Activated naive CD8-positive, alpha-beta T cell treated with anti-CD3 and anti-CD28 coated beads, Interleukin-2, amount 10 ng/mL, durations not matched to agents 7 days and 5 days (primary cell): Measurements from ENCODE around the gene SIKE1. TPM values are rescaled to one million over a fixed set of nuclear protein-coding genes. Genes with fewer than 3 reads are reported as not detected.
"Not testable (repeated sequence)": the region's sequence is repeated elsewhere in the genome, so short reads cannot be mapped to it uniquely, and the experiment has no call there.

ENCODE experiments used
- ATAC-seq: fragments of 150-1000 bp; cut with Tn5 transposase; one replicate; pipeline ENCODE4 v1.10.0; 2021; ENCODE audit warnings: low read depth, moderate library complexity
- POLR2A ChIA-PET: fragments of 350-600 bp; sonication (Branson Sonifier 250); formaldehyde crosslinking; loops from one replicate; lab custom pipeline; 2021; ENCODE audit warnings: antibody characterized with exemption; lab: Charles Lee
- DNase-seq: peaks from one replicate; pipeline ENCODE4 v3.0.0; 2021
- H3K27ac Mint-ChIP-seq: one replicate; pipeline ENCODE4 v1.8.0; 2022; ENCODE audit warnings: mild to moderate bottlenecking, mixed read lengths
- H3K27me3 Mint-ChIP-seq: one replicate; pipeline ENCODE4 v1.8.0; 2022; ENCODE audit warnings: mild to moderate bottlenecking, moderate library complexity, mixed read lengths
- H3K36me3 Mint-ChIP-seq: one replicate; pipeline ENCODE4 v1.8.0; 2021; ENCODE audit warnings: mild to moderate bottlenecking, mixed read lengths
- H3K4me1 Mint-ChIP-seq: one replicate; pipeline ENCODE4 v1.8.0; 2021; ENCODE audit warnings: mixed read lengths
- H3K4me3 Mint-ChIP-seq: one replicate; pipeline ENCODE4 v1.8.0; 2022; ENCODE audit warnings: mild to moderate bottlenecking, moderate library complexity, mixed read lengths
- H3K9me3 Mint-ChIP-seq: one replicate; pipeline ENCODE4 v1.8.0; 2021; ENCODE audit warnings: mixed read lengths
- total RNA-seq, 2 experiments: library from RNA; stranded (reverse); gene quantifications; one replicate each; pipeline ENCODE4 v1.2.3, GENCODE V29; 2021

SIKE1 gene
- 10 to 100 TPM; 64.9 to 72.7 TPM for total RNA-seq

DNA sequence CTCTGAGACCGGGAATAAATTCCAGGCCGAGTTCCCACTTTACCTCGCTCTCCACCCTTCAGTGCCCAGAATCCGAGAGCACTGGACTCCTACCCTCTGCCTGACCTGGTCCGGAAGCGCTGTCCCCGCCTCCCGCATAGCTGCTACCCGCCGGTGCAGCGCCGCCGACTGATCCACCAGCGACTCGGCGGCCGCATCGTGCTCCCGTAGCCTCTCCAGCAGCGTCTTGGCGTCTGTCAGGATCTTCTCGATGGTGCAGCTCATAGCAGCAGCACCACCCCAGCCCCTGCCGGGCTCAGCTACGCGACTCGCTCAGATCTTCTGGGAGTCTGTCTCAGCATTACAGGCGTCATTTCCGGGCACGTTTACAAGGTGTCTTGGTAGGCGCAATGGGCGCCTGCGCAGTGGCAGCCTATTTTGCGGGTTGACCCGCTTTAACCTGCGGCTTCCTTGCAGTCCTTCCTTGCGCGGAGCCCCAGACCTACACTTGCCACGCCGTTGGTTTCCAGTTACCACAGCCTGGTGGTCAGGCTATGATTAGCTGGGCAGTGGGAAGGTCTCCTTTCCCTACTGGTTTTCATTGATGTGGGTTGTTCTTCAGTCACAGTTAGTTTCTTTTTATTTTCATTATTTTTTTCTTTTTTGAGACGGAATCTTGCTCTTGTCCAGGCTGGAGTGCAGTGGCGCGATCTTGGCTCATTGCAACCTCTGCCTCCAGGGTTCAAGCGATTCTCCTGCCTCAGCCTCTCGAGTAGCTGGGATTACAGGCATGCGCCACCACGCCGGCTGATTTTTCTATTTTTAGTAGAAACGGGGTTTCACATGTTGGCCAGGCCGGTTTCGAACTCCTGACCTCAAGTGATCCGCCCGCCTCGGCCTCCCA lies at the start of gene SIKE1:
Gene SIKE1 (minus strand): TSS at position 342 of the 883 bp plus-strand sequence. CDS start 78 bp downstream, at position 264.
- peak within 1 kb of the TSS; percentile 100 for H3K27ac Mint-ChIP-seq
- peaks cover 15% of the 10 kb centered on the region for H3K36me3 Mint-ChIP-seq
- ATAC-seq: peak; percentile 99
- H3K4me1 Mint-ChIP-seq: peaks cover 19% of the 10 kb centered on the region
- DNase-seq: peak; percentile 90
- peak within 1 kb of the TSS; percentile 100 for H3K4me3 Mint-ChIP-seq
- H3K27me3 Mint-ChIP-seq: peaks cover 17% of the 10 kb centered on the region
- POLR2A ChIA-PET: interaction anchor here (0.7 to 2.4 kb wide), 4 partner anchors 23 to 320 kb away, joined by 4 to 12 read pairs (median 9); partner anchors contain the start of genes CSDE1 and NRAS
- peaks cover 1% of the 10 kb centered on the region for H3K9me3 Mint-ChIP-seq

GRCh38 chr1:114830075-114830474 lies 49.6 kb upstream of the SIKE1 start:
- H3K4me1 Mint-ChIP-seq, H3K27me3 Mint-ChIP-seq, POLR2A ChIA-PET, H3K36me3 Mint-ChIP-seq, H3K4me3 Mint-ChIP-seq, H3K9me3 Mint-ChIP-seq, H3K27ac Mint-ChIP-seq, ATAC-seq, DNase-seq: not testable (repeated sequence)

- DNase-seq (no peak), ATAC-seq (no peak)
- POLR2A ChIA-PET: no interaction called here
- Mint-ChIP-seq H3K36me3 (no peaks in the 10 kb centered on the region), H3K4me1 (peaks cover 3% of the 10 kb centered on the region), H3K9me3 (peaks cover 8% of the 10 kb centered on the region), H3K27ac (no peak overlapping the region), H3K4me3 (no peak overlapping the region), H3K27me3 (peaks cover 4% of the 10 kb centered on the region)
These were observed 47.8 kb upstream of the SIKE1 start for GRCh38 chr1:114828251-114828650.

DNA sequence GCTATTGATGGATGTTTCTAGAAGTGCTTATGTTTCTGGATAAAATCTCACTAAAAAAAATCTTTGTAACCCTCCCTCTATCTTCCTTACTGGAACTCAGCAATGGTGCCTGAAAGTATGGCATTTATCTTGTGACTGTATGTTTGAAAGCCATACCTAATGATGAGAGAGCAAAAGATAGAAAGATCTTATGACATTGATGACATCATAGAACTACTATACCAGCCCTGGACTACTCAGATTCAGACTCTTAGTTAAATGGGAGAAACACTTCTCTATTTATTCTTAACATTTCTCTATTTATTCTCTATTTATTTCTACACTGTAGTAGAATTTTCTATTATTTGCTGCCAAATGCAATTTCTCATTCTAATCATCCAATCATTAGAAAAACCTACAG lies 41.5 kb upstream of the SIKE1 start:
- ATAC-seq (no peak), DNase-seq (no peak)
- POLR2A ChIA-PET: no interaction called here
- Mint-ChIP-seq H3K9me3 (peaks cover 17% of the 10 kb centered on the region), H3K36me3 (no peaks in the 10 kb centered on the region), H3K4me3 (no peak overlapping the region), H3K27ac (no peak overlapping the region), H3K27me3 (peaks cover 14% of the 10 kb centered on the region), H3K4me1 (no peaks in the 10 kb centered on the region)

DNA sequence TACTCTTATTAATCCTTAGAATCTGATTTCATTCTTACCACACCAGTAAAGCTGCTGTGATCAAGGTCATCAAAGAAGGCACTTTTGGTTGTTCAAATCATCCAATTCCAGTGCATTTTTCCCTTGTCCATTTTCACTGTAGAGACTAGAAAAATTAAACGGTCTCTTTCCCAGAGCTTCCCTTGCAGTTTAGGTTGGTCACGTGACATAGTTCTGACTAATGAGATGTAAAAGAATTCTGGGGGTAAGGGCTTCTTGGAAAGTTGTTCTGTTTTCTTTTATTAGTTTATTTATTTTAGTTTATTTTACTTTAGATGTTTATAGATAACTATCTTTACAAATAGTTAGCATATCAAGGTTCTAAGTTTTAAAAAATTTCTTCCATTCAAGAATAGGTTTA lies 39.9 kb upstream of the SIKE1 start:
- Mint-ChIP-seq H3K9me3 (peaks cover 17% of the 10 kb centered on the region), H3K27me3 (peaks cover 14% of the 10 kb centered on the region), H3K36me3 (no peaks in the 10 kb centered on the region), H3K4me1 (no peaks in the 10 kb centered on the region), H3K27ac (no peak overlapping the region), H3K4me3 (no peak overlapping the region)
- no peak for ATAC-seq
- no peak for DNase-seq
- POLR2A ChIA-PET: no interaction called here

- DNase-seq (no peak), ATAC-seq (no peak)
- Mint-ChIP-seq H3K4me3 (no peak overlapping the region), H3K27ac (no peak overlapping the region), H3K9me3 (peaks cover 15% of the 10 kb centered on the region), H3K36me3 (no peaks in the 10 kb centered on the region), H3K4me1 (no peaks in the 10 kb centered on the region), H3K27me3 (peaks cover 14% of the 10 kb centered on the region)
- POLR2A ChIA-PET: no interaction called here
These were observed 39.4 kb upstream of the SIKE1 start for GRCh38 chr1:114819869-114820268.

DNA sequence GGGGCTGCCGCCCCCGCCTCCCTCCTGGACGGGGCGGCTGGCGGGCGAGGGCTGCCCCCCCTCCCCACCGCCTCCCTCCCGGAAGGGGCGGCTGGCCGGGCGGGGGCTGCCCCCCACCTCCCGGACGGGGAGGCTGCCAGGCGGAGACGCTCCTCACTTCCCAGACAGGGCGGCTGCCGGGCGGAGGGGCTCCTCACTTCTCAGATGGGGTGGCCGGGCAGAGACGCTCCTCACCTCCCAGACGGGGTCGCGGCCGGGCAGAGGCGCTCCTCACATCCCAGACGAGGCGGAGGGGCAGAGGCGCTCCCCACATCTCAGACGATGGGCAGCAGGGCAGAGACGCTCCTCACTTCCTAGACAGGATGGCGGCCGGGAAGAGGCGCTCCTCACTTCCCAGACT lies 24.0 kb upstream of the SIKE1 start:
- H3K36me3 Mint-ChIP-seq, H3K27ac Mint-ChIP-seq, H3K27me3 Mint-ChIP-seq, H3K9me3 Mint-ChIP-seq, ATAC-seq, H3K4me1 Mint-ChIP-seq, DNase-seq, H3K4me3 Mint-ChIP-seq, POLR2A ChIA-PET: not testable (repeated sequence)

DNA sequence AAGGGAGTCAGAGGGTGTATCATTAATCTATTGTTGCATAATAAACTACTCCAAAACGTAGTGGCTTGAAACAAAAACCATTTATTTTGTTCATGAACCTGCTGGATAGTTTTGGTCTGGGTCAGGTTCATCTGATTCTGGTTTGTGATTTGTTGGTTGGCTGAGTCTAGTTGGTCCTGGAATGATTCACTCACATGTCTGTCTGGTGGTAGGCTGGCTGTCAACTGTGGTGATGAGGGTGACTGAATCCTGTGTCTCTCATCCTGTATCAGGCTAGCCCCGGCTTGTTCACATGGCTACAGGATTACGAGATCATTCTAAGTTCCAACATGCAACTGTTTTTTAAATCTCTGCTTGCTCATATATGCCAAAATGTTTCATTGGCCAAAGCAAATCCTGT lies 22.5 kb upstream of the SIKE1 start:
- peaks cover 11% of the 10 kb centered on the region for H3K27me3 Mint-ChIP-seq
- no peaks in the 10 kb centered on the region for H3K9me3 Mint-ChIP-seq

GRCh38 chr1:114794038-114794437 lies 13.6 kb upstream of the SIKE1 start:
- DNase-seq (no peak), ATAC-seq (no peak)
- Mint-ChIP-seq H3K4me3 (no peak overlapping the region), H3K9me3 (peaks cover 1% of the 10 kb centered on the region), H3K27me3 (peaks cover 25% of the 10 kb centered on the region), H3K4me1 (no peaks in the 10 kb centered on the region), H3K27ac (no peak overlapping the region), H3K36me3 (no peaks in the 10 kb centered on the region)
- POLR2A ChIA-PET: no interaction called here

More for the DNA sequence above, 22.5 kb upstream of the SIKE1 start:
- Mint-ChIP-seq H3K27ac (no peak overlapping the region), H3K4me1 (no peaks in the 10 kb centered on the region), H3K4me3 (no peak overlapping the region), H3K36me3 (no peaks in the 10 kb centered on the region)
- ATAC-seq: no peak
- POLR2A ChIA-PET: no interaction called here
- no peak for DNase-seq

DNA sequence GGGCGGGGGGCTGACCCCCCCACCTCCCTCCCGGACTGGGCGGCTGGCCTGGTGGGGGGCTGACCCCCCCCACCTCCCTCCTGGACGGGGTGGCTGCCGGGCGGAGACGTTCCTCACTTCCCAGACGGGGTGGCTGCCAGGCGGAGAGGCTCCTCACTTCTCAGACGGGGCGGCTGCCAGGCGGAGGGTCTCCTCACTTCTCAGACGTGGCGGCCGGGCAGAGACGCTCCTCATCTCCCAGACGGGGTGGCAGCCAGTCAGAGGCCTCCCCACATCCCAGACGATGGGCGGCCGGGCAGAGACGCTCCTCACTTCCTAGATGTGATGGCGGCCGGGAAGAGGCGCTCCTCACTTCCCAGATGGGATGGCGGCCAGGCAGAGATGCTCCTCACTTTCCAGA lies 10.1 kb upstream of the SIKE1 start:
- ATAC-seq, H3K4me3 Mint-ChIP-seq, POLR2A ChIA-PET, H3K4me1 Mint-ChIP-seq, DNase-seq, H3K27ac Mint-ChIP-seq, H3K36me3 Mint-ChIP-seq: not testable (repeated sequence)
- peaks cover 14% of the 10 kb centered on the region for H3K9me3 Mint-ChIP-seq
- peaks cover 17% of the 10 kb centered on the region for H3K27me3 Mint-ChIP-seq

DNA sequence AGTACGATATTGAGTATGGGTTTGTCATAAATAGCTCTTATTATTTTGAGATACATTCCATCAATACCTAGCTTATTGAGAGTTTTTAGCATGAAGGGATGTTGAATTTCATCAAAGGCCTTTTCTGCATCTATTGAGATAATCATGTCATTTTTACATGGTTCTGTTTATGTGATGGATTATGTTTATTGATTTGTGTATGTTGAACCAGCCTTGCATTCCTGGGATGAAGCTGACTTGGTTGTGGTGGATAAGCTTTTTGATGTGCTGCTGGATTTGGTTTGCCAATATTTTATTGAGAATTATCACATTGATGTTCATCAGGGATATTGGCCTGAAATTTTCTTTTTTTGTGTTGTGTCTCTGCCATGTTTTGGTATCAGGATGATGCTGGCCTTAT lies 6.0 kb upstream of the SIKE1 start:
- POLR2A ChIA-PET, H3K36me3 Mint-ChIP-seq, H3K4me3 Mint-ChIP-seq, H3K4me1 Mint-ChIP-seq, ATAC-seq, DNase-seq, H3K27ac Mint-ChIP-seq: not testable (repeated sequence)
- peaks cover 14% of the 10 kb centered on the region for H3K9me3 Mint-ChIP-seq
- peaks cover 24% of the 10 kb centered on the region for H3K27me3 Mint-ChIP-seq

DNA sequence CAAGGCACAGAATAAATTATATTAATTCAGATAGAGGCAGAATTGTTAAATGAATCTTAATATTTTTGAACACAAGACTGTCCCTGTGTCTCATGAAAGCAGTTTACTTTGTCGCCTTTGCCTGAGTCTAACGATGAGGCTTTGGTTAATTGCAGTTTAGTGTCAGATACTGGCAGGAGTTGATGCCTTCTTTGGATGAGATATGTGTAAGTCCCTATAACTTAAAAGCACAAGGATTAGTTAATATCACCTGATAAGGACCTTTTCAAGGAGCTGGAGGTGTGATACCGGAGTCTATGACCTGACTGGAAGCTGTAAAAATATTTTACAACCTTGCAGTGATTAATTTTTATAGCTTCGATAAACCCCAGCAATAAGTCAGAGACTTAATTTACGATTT lies 2.0 kb upstream of the SIKE1 start:
- DNase-seq (no peak), ATAC-seq (no peak)
- H3K27ac Mint-ChIP-seq: no peak overlapping the region
- H3K4me3 Mint-ChIP-seq: no peak overlapping the region
- peaks cover 8% of the 10 kb centered on the region for H3K36me3 Mint-ChIP-seq
- H3K9me3 Mint-ChIP-seq: peaks cover 12% of the 10 kb centered on the region
- H3K4me1 Mint-ChIP-seq: peaks cover 19% of the 10 kb centered on the region
- peaks cover 23% of the 10 kb centered on the region for H3K27me3 Mint-ChIP-seq
- POLR2A ChIA-PET: no interaction called here

- ATAC-seq (no peak), DNase-seq (no peak)
- peak overlapping the region; percentile 100 for H3K4me3 Mint-ChIP-seq
- peaks cover 1% of the 10 kb centered on the region for H3K9me3 Mint-ChIP-seq
- peaks cover 15% of the 10 kb centered on the region for H3K27me3 Mint-ChIP-seq
- peaks cover 15% of the 10 kb centered on the region for H3K36me3 Mint-ChIP-seq
- peaks cover 19% of the 10 kb centered on the region for H3K4me1 Mint-ChIP-seq
- H3K27ac Mint-ChIP-seq: peak overlapping the region; percentile 100
- POLR2A ChIA-PET: interaction anchor here (1.2 to 2.4 kb wide), 3 partner anchors 22 to 63 kb away, joined by 4 to 12 read pairs (median 10); partner anchors contain the start of genes CSDE1 and NRAS
These were observed 763 bp downstream of the SIKE1 start for GRCh38 chr1:114779722-114780121.

GRCh38 chr1:114776726-114777125 lies 3.8 kb downstream of the SIKE1 start:
- H3K4me3 Mint-ChIP-seq, DNase-seq, POLR2A ChIA-PET, ATAC-seq, H3K9me3 Mint-ChIP-seq, H3K27ac Mint-ChIP-seq, H3K27me3 Mint-ChIP-seq: not testable (repeated sequence)
- peaks cover 19% of the 10 kb centered on the region for H3K4me1 Mint-ChIP-seq
- peaks cover 16% of the 10 kb centered on the region for H3K36me3 Mint-ChIP-seq
